Transverse colon (tissue), 4 donors: ENCODE data around the gene DARS1. TPM values are rescaled to one million over a fixed set of nuclear protein-coding genes. Genes with fewer than 3 reads are reported as not detected.

Experiments
- DNase-seq: peaks from one replicate; pipeline ENCODE4 v3.0.0-alpha.2; 2019
- H3K27ac ChIP-seq, 4 donors: fragments of 200-600 bp; sonication (generic); 2 replicates each; pipeline ENCODE4 v1.5.1; 2016 to 2018; ENCODE audit warnings: inconsistent platforms in 4 of 4
- H3K27me3 ChIP-seq: fragments of 200-600 bp; sonication (generic); 2 replicates; pipeline ENCODE4 v1.5.1; 2017; ENCODE audit warnings: inconsistent platforms
- H3K36me3 ChIP-seq, 4 donors: fragments of 200-600 bp; sonication (generic); 2 replicates each; pipeline ENCODE4 v1.5.1; 2017 to 2019; ENCODE audit warnings: inconsistent platforms in 4 of 4
- H3K4me1 ChIP-seq, 4 donors: fragments of 200-600 bp; sonication (generic); 2 replicates each; pipeline ENCODE4 v1.5.1; 2017 to 2020; ENCODE audit warnings: inconsistent platforms in 4 of 4
- H3K4me3 ChIP-seq, 4 donors: fragments of 200-600 bp; sonication (generic); 1 replicate in 1 of 4; 2 replicates in 3 of 4; pipeline versions ENCODE4 v1.5.1 to v1.6.1; 2017 to 2019; ENCODE audit warnings: inconsistent platforms in 4 of 4
- H3K9me3 ChIP-seq, 2 donors: fragments of 200-600 bp; sonication (generic); 2 replicates each; pipeline ENCODE4 v1.5.1; 2017 to 2019; ENCODE audit warnings: inconsistent platforms in 2 of 2
- EP300 ChIP-seq: sonication (generic); formaldehyde crosslinking; IDR thresholded peaks from one replicate; pipeline ENCODE4 v1.6.1; 2017; ENCODE audit warnings: antibody characterized with exemption, low read depth
- POLR2A ChIP-seq: fragments of 450-650 bp; IDR thresholded peaks from one replicate; pipeline ENCODE4 v1.6.1; 2016; ENCODE audit warnings: antibody characterized with exemption, mild to moderate bottlenecking, moderate library complexity
- POLR2AphosphoS5 ChIP-seq, 3 donors: sonication (generic); formaldehyde crosslinking; IDR thresholded peaks; one replicate each; pipeline ENCODE4 v1.6.1; 2016; ENCODE audit warnings: antibody characterized with exemption in 3 of 3
- WGBS, 2 donors: methylation state at CpG; one replicate each; pipeline ENCODE4 v1.1.5; 2018; ENCODE audit warnings: low coverage in 1 of 2; 5-methylcytosine and 5-hydroxymethylcytosine counted together
- in situ Hi-C, 4 donors: fragments of 200-750 bp; cut with MboI; loops; one replicate each; pipeline versions ENCODE4 v1.15.0 to v1.15.1; 2017; ENCODE audit warnings: low sequenced_read_pairs in 3 of 4, low pct_ligation_motif_present in 1 of 4, low pct_unique_long_range_greater_than_20kb in 1 of 4
- intact Hi-C: fragments of 100-400 bp; cut with DNase I; formaldehyde crosslinking; loops from one replicate; pipeline ENCODE4 v1.15.1; 2023; ENCODE audit warnings: low total_unique reads
- total RNA-seq, 4 donors: library from RNA; depleted of rRNA; stranded (reverse); fragments of >200 nt; gene quantifications; one replicate each; pipeline ENCODE4 v1.1.0, GENCODE V29; 2016
- TF ChIP-seq, protein P1 (sequence below), 5 experiments: fragments of 200-600 bp in 3 of 5; fragments of 450-650 bp in 2 of 5; sonication (generic) in 3 of 5; IDR thresholded peaks; 1 replicate in 2 of 5; 2 replicates in 3 of 5; pipeline ENCODE4 v1.5.1; 2016 to 2017; ENCODE audit warnings: antibody characterized with exemption in 5 of 5, inconsistent platforms in 3 of 5, mild to moderate bottlenecking in 2 of 5, moderate library complexity in 1 of 5

The DARS1 gene
- total RNA-seq, 4 donors from 2014 or later: 20.5 to 42.3 (median 37.4) TPM

DNA sequence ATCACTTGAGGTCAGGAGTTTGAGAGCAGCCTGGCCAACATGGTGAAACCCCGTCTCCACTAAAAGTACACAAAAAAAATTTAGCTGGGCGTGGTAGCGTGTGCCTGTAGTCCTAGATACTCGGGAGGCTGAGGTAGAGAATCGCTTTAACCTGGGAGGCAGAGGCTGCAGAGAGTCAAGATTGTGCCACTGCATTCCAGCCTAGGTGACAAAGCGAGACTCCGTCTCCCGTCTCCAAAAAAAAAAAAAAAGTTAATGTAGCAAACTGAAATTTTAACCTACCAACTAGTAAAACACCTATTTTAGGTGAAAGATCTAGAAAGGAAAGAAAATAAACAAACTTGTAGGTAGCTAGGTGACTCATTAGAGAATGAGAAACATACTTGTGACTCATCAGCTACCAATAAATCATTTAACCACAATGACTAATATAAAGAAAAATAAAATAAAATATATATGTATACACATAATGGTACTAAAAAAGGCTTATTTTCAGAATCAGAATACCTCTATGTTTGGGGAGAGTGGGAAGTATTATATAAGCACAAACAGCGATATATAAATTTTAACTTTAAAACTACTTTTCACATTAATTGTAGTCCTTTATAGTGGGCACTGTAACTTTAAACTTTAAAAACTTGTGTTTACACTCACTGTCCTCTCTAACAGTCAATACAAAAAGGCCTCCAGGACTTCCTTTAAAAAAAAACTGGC lies 36.6 kb downstream of the DARS1 start:
- no peak overlapping the region for H3K4me3 ChIP-seq
- in situ Hi-C loops (no loop called here), intact Hi-C loops (no loop called here)
- no peak overlapping the region for H3K27ac ChIP-seq
- H3K36me3 ChIP-seq: no peaks in the 10 kb centered on the region
- TF ChIP-seq, protein P1, sequence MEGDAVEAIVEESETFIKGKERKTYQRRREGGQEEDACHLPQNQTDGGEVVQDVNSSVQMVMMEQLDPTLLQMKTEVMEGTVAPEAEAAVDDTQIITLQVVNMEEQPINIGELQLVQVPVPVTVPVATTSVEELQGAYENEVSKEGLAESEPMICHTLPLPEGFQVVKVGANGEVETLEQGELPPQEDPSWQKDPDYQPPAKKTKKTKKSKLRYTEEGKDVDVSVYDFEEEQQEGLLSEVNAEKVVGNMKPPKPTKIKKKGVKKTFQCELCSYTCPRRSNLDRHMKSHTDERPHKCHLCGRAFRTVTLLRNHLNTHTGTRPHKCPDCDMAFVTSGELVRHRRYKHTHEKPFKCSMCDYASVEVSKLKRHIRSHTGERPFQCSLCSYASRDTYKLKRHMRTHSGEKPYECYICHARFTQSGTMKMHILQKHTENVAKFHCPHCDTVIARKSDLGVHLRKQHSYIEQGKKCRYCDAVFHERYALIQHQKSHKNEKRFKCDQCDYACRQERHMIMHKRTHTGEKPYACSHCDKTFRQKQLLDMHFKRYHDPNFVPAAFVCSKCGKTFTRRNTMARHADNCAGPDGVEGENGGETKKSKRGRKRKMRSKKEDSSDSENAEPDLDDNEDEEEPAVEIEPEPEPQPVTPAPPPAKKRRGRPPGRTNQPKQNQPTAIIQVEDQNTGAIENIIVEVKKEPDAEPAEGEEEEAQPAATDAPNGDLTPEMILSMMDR (IDR thresholded peaks at IDR 0.05): no peak
- TF ChIP-seq EP300 (no peak), POLR2AphosphoS5 (IDR thresholded peaks at IDR 0.05) (no peak), POLR2A (no peak)
- no peak for DNase-seq
- H3K9me3 ChIP-seq: no peaks in the 10 kb centered on the region
- H3K27me3 ChIP-seq: no peaks in the 10 kb centered on the region
- WGBS, 2 donors: 78 to 80% methylated on average over 8 to 9 of the region's 9 CpGs
- H3K4me1 ChIP-seq: peaks cover 0 to 23% (median 4%) of the 10 kb centered on the region in 4 donors

DNA sequence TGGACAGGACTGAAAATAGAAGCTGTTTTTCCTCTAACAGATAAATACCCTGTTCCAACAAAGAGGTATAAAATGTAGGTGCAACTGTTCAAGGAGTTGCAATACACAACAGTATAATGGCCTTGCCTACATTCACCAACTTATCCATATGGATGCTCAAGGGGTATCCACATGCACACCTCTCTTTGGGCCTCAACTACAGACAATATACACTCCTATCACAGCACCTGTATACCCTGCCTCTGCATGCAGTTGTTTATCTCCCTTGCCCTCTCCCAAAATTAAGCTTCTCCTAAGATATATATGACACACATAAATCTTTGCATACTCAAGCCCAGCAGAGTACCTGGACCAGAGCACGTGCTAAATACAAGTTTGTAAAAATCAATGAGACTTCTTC lies 37.3 kb downstream of the DARS1 start:
- Histone ChIP-seq H3K27ac (no peak overlapping the region), H3K27me3 (no peaks in the 10 kb centered on the region), H3K4me3 (no peak overlapping the region), H3K36me3 (no peaks in the 10 kb centered on the region), H3K9me3 (no peaks in the 10 kb centered on the region), H3K4me1 (peaks cover 0 to 23% (median 4%) of the 10 kb centered on the region in 4 donors)
- in situ Hi-C loops (no loop called here), intact Hi-C loops (no loop called here)
- 81% methylated on average over 1 of the region's 1 CpG; no CpG with 5 or more reads in 1 of the 2 donors for WGBS, 2 donors
- DNase-seq: no peak
- TF ChIP-seq POLR2AphosphoS5 (IDR thresholded peaks at IDR 0.05): no peak

DNA sequence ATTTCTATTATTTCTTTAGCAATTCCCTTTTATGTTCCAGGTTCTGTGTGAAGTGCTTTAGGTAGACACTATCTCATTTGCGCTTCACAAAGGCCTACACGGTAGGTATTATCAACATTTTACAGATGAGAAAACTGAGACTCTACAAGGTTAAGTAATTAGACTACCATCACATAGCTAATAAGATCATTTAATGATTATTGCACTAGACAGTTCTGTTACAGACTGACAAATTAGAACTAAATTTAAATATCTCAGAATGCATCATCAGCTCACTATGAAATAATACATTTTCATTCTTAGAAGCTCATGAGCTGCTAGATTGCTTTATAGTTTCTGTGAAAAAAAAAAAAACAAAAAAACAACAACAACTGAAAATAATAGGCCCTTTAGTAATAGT lies 37.9 kb downstream of the DARS1 start:
- Histone ChIP-seq H3K4me3 (no peak overlapping the region), H3K36me3 (peaks cover 0 to 5% (median 0%) of the 10 kb centered on the region in 4 donors), H3K27ac (no peak overlapping the region), H3K9me3 (no peaks in the 10 kb centered on the region), H3K27me3 (no peaks in the 10 kb centered on the region), H3K4me1 (peaks cover 0 to 23% (median 4%) of the 10 kb centered on the region in 4 donors)
- intact Hi-C loops: no loop called here
- TF ChIP-seq, protein P1 (IDR thresholded peaks at IDR 0.05): no peak
- in situ Hi-C loops: no loop called here
- WGBS, 2 donors: 90 to 100% methylated on average over 2 of the region's 2 CpGs
- no peak for DNase-seq

DNA sequence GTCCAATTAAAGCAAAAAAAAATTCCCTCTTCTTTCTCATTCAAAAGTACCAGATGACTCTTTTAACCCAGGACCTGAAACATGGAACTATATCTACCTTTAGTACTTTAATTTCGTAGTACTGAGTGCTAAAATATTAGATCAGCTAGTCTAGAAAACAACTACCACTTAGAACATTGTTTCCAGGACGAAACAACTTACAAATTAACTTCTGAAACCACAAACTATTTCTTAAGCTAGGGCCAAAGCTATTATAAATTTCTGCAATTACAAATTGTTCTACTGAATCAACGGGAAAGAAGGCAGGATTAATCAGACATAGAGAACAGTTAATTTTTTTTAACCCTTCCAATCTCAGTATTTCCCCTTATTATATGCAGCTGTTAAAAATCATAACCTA lies 39.9 kb downstream of the DARS1 start:
- Histone ChIP-seq H3K9me3 (no peaks in the 10 kb centered on the region), H3K4me1 (peaks cover 0 to 23% (median 4%) of the 10 kb centered on the region in 4 donors), H3K4me3 (no peak overlapping the region), H3K27ac (no peak overlapping the region), H3K36me3 (peaks cover 0 to 5% (median 0%) of the 10 kb centered on the region in 4 donors), H3K27me3 (no peaks in the 10 kb centered on the region)
- no peak for TF ChIP-seq POLR2A
- TF ChIP-seq EP300: no peak
- TF ChIP-seq, protein P1 (IDR thresholded peaks at IDR 0.05): no peak
- TF ChIP-seq POLR2AphosphoS5 (IDR thresholded peaks at IDR 0.05): no peak
- intact Hi-C loops (no loop called here), in situ Hi-C loops (no loop called here)
- no peak for DNase-seq
- 66 to 83% methylated on average over 3 of the region's 3 CpGs for WGBS, 2 donors

DNA sequence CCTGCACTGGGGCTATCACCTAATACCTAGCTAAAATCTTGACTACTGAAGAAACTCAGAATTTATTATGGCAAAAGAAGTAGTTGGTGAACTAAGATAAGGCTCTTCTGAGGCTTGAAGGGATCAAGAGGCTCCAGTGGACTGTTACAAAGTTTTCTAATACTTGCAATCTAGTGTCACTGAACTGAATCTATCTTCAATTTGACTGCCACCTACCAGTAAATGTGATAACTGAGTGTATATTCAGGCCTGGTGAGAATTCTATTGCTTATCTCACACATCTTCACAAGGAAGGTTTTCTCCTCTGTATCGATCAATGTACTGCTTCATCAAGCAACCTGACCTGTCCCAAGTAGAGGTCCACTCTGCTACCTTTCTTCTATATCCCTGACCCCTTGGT lies 40.8 kb downstream of the DARS1 start:
- TF ChIP-seq POLR2AphosphoS5 (IDR thresholded peaks at IDR 0.05) (no peak), POLR2A (no peak), EP300 (no peak)
- TF ChIP-seq, protein P1 (IDR thresholded peaks at IDR 0.05): no peak
- no peak for DNase-seq
- Histone ChIP-seq H3K4me1 (peaks cover 0 to 17% (median 4%) of the 10 kb centered on the region in 4 donors), H3K9me3 (no peaks in the 10 kb centered on the region), H3K36me3 (peaks cover 0 to 5% (median 0%) of the 10 kb centered on the region in 4 donors), H3K4me3 (no peak overlapping the region), H3K27me3 (no peaks in the 10 kb centered on the region), H3K27ac (no peak overlapping the region)
- intact Hi-C loops: no loop called here
- WGBS, 2 donors: 90% methylated on average over 1 of the region's 1 CpG; no CpG with 5 or more reads in 1 of the 2 donors
- in situ Hi-C loops: no loop called here
